Epidermal melanocyte (primary cell): ENCODE data around the gene NUTM2D.
"Not testable (repeated sequence)": the region's sequence is repeated elsewhere in the genome, so short reads cannot be mapped to it uniquely, and the experiment has no call there.

Experiments
- DNase-seq: peaks from one replicate; pipeline ENCODE4 v3.0.0; 2011; ENCODE audit warnings: low spot score; ENCODE audit not compliant: insufficient read length

NUTM2D gene

DNA sequence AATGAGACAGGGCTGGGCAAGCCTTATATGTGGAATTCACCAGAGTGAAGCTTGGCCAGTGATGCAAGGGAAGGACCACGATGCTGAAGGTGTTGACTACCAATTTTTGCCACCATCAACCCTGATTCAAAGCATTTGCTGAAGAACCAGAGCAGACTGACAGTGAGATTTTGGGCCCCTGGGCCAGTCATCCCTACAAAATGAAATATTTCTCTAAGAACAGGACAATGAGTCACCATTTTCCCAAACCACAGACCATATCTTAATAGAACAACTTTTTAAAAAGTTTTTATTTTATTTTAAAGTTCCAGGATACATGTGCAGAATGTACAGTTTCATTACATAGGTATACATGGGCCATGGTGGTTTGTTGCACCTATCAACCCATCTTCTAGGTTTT lies 16.5 kb downstream of the NUTM2D start:
- DNase-seq: not testable (repeated sequence)

GRCh38 chr10:87379115-87379514 lies 21.6 kb downstream of the NUTM2D start:
- not testable (repeated sequence) for DNase-seq

DNA sequence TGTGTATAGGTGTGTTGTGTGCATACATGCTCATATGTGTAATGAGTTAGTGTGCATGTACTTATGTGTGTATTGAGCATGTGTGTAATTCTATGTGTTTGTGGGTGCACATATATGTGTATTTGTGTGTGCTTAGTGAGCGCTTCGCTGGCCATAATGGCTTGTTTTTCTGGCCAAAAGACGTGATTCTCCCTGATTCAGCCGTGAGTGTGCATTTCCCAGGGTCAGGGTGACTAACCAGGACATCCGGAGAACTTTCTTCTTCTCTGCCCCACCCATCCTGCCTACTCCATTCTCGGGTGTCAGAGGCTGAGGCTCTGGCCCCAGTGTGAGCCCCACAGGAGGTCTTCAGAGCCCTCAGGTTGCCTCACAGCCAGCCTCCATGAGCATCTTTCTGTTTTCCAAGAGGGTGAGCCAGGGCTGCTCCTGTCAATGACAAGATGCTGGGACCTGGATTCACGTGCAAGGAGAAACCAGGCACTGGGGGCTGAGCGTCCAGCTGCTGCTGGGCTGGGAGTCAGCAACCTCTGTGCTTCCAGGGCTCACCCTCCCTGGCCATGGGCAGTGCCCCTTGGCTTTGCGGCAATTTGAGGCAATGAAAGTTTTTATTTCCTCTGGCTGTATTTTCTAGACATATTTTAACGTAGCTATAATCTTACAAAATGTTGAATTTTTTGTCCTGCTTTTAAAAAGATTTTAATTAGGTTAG lies 25.8 kb downstream of the NUTM2D start:
- DNase-seq: not testable (repeated sequence)

DNA sequence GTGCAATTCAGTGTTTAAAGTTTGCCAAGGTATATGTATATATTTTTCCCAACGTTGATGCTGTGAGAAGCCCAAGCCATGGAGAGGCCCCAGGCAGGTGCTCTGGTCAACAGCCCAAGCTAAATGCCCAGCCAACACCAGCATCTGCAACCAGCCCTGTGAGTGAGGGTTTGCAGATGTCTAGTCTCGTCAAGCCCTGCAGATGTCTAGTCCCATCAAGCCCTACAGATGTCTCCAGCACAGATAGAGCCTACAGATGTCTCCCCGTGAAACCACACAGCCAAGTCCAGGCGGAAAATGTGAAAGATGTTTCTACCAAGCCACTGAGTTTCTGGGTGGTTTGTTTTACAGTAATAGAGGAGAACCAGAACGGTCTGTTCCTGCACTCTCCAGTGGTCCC lies 26.7 kb downstream of the NUTM2D start:
- not testable (repeated sequence) for DNase-seq

- not testable (repeated sequence) for DNase-seq
Measured at GRCh38 chr10:87385762-87386360, 28.3 kb downstream of the NUTM2D start.

- DNase-seq: not testable (repeated sequence)
Measured at GRCh38 chr10:87391360-87391759, 33.8 kb downstream of the NUTM2D start.

- DNase-seq: not testable (repeated sequence)
Measured at GRCh38 chr10:87396206-87396605, 38.7 kb downstream of the NUTM2D start.

DNA sequence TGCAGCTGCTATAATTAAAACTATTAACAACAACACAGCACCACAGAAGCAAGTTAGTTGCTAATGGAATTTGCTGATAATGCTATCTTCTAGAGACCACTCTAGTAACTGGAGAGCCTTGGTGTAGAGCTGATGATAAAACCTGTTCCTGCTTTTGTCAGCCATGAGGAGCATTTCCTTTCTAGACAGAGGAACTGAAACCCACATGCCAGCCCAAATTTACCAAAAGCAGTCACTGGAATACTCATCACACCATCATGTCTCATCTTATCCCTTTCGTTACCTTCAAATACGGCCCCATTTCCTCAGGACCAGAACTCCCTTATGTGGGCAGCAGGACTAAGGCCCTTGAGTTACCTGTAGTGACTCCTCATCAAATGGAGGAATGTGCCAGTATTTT lies 40.9 kb downstream of the NUTM2D start:
- not testable (repeated sequence) for DNase-seq

- DNase-seq: not testable (repeated sequence)
Measured at GRCh38 chr10:87407516-87408467, 50.2 kb downstream of the NUTM2D start.

DNA sequence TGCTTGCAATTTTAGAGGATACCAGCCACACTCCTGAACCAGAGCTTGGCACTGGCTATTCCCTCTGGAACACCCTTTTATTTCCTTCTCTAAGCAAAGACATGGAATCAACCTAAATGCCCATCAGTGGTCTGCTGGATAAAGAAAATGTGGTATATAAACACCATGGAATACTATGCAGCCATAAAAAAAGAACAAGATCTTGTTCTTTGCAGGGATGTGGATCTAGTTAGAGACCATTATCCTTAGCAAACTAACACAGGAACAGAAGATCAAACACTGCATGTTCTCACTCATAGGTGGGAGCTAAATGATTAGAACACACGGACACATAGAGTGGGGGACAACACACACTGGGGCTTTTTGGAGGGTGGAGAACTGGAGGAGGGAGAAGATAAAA lies 56.4 kb downstream of the NUTM2D start:
- DNase-seq: not testable (repeated sequence)
